ENCODE measurements around the gene CFAP91.

DNA sequence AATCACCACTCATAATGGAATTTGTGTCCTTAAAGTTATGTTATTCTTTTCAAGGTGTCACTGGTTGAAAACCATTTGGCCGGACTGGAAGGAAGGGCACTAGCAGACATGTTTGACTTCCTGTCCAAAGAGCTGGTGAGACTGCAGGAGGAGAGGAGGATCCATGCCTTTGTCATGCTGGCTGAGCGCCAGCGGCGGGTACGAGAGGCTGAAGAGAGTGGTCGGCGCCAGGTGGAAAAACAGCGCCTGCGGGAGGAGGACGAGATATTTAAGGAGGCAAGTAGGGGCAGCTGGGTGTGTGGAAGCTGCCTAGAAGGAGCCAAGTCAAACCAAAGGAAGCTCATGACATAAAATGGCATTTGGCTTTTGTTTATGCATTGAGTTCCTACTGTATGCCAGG lies 41.1 kb downstream of the CFAP91 start:
- no peak for TF ChIP-seq ZNF785 (tag by site-specific recombination; IDR thresholded peaks at IDR 0.05)
- TF ChIP-seq, protein P1, sequence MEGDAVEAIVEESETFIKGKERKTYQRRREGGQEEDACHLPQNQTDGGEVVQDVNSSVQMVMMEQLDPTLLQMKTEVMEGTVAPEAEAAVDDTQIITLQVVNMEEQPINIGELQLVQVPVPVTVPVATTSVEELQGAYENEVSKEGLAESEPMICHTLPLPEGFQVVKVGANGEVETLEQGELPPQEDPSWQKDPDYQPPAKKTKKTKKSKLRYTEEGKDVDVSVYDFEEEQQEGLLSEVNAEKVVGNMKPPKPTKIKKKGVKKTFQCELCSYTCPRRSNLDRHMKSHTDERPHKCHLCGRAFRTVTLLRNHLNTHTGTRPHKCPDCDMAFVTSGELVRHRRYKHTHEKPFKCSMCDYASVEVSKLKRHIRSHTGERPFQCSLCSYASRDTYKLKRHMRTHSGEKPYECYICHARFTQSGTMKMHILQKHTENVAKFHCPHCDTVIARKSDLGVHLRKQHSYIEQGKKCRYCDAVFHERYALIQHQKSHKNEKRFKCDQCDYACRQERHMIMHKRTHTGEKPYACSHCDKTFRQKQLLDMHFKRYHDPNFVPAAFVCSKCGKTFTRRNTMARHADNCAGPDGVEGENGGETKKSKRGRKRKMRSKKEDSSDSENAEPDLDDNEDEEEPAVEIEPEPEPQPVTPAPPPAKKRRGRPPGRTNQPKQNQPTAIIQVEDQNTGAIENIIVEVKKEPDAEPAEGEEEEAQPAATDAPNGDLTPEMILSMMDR (tag by site-specific recombination; IDR thresholded peaks at IDR 0.05), result no peak
- TF ChIP-seq, protein P2, sequence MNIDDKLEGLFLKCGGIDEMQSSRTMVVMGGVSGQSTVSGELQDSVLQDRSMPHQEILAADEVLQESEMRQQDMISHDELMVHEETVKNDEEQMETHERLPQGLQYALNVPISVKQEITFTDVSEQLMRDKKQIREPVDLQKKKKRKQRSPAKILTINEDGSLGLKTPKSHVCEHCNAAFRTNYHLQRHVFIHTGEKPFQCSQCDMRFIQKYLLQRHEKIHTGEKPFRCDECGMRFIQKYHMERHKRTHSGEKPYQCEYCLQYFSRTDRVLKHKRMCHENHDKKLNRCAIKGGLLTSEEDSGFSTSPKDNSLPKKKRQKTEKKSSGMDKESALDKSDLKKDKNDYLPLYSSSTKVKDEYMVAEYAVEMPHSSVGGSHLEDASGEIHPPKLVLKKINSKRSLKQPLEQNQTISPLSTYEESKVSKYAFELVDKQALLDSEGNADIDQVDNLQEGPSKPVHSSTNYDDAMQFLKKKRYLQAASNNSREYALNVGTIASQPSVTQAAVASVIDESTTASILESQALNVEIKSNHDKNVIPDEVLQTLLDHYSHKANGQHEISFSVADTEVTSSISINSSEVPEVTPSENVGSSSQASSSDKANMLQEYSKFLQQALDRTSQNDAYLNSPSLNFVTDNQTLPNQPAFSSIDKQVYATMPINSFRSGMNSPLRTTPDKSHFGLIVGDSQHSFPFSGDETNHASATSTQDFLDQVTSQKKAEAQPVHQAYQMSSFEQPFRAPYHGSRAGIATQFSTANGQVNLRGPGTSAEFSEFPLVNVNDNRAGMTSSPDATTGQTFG (tag by site-specific recombination; IDR thresholded peaks at IDR 0.05; ENCODE audit: borderline replicate concordance), result no peak
- no peak for TF ChIP-seq TRIM28 (IDR thresholded peaks at IDR 0.05; ENCODE audit: borderline replicate concordance, low read length)
- no peak for TF ChIP-seq KLF7 (tag by site-specific recombination; IDR thresholded peaks at IDR 0.05; ENCODE audit: borderline replicate concordance)
- TF ChIP-seq, protein P3, sequence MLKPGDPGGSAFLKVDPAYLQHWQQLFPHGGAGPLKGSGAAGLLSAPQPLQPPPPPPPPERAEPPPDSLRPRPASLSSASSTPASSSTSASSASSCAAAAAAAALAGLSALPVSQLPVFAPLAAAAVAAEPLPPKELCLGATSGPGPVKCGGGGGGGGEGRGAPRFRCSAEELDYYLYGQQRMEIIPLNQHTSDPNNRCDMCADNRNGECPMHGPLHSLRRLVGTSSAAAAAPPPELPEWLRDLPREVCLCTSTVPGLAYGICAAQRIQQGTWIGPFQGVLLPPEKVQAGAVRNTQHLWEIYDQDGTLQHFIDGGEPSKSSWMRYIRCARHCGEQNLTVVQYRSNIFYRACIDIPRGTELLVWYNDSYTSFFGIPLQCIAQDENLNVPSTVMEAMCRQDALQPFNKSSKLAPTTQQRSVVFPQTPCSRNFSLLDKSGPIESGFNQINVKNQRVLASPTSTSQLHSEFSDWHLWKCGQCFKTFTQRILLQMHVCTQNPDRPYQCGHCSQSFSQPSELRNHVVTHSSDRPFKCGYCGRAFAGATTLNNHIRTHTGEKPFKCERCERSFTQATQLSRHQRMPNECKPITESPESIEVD (tag by site-specific recombination; IDR thresholded peaks at IDR 0.05), result no peak
- no peak for TF ChIP-seq ZBTB1 (tag by site-specific recombination; IDR thresholded peaks at IDR 0.05)
- TF ChIP-seq, protein P4, sequence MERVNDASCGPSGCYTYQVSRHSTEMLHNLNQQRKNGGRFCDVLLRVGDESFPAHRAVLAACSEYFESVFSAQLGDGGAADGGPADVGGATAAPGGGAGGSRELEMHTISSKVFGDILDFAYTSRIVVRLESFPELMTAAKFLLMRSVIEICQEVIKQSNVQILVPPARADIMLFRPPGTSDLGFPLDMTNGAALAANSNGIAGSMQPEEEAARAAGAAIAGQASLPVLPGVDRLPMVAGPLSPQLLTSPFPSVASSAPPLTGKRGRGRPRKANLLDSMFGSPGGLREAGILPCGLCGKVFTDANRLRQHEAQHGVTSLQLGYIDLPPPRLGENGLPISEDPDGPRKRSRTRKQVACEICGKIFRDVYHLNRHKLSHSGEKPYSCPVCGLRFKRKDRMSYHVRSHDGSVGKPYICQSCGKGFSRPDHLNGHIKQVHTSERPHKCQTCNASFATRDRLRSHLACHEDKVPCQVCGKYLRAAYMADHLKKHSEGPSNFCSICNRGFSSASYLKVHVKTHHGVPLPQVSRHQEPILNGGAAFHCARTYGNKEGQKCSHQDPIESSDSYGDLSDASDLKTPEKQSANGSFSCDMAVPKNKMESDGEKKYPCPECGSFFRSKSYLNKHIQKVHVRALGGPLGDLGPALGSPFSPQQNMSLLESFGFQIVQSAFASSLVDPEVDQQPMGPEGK (tag by site-specific recombination; IDR thresholded peaks at IDR 0.05), result no peak
- no peak for TF ChIP-seq ZNF394 (tag by site-specific recombination; IDR thresholded peaks at IDR 0.05; ENCODE audit: borderline replicate concordance)
- TF ChIP-seq MYNN (tag by site-specific recombination; IDR thresholded peaks at IDR 0.05; ENCODE audit: borderline replicate concordance), result no peak
